ENCODE results near the gene ING2.
"Not testable (repeated sequence)": the region's sequence is repeated elsewhere in the genome, so short reads cannot be mapped to it uniquely, and the experiment has no call there.

The ING2 gene

GRCh38 chr4:183478926-183479325 is 25.9 kb upstream of the ING2 start:
- TF ChIP-seq CTCF (IDR thresholded peaks at IDR 0.05; ENCODE audit: extremely low read depth, insufficient read depth, missing control alignments), result no peak
- DNase-seq (ENCODE audit: low spot score), result no peak
- in situ Hi-C loops (cut with MboI; ENCODE audit: low pct_unique_long_range_greater_than_20kb, low sequenced_read_pairs, unreplicated experiment), result no loop called here

- DNase-seq (ENCODE audit: low spot score); in situ Hi-C loops (cut with MboI; ENCODE audit: low pct_unique_long_range_greater_than_20kb, low sequenced_read_pairs, unreplicated experiment): not testable (repeated sequence)
These were observed 22.3 kb upstream of the ING2 start for GRCh38 chr4:183482515-183483095.

- in situ Hi-C loops (cut with MboI; ENCODE audit: low pct_unique_long_range_greater_than_20kb, low sequenced_read_pairs, unreplicated experiment), result no loop called here
- no peak for TF ChIP-seq CTCF (IDR thresholded peaks at IDR 0.05; ENCODE audit: extremely low read depth, insufficient read depth, missing control alignments)
- no peak for DNase-seq (ENCODE audit: low spot score)
These were observed 20.9 kb upstream of the ING2 start for GRCh38 chr4:183483997-183484396.

GRCh38 chr4:183485411-183486160 is 19.3 kb upstream of the ING2 start:
- in situ Hi-C loops (cut with MboI; ENCODE audit: low pct_unique_long_range_greater_than_20kb, low sequenced_read_pairs, unreplicated experiment), result no loop called here
- no peak for TF ChIP-seq CTCF (IDR thresholded peaks at IDR 0.05; ENCODE audit: extremely low read depth, insufficient read depth, missing control alignments)

GRCh38 chr4:183492791-183493222 is 12.1 kb upstream of the ING2 start:
- no peak for TF ChIP-seq CTCF (IDR thresholded peaks at IDR 0.05; ENCODE audit: extremely low read depth, insufficient read depth, missing control alignments)
- in situ Hi-C loops (cut with MboI; ENCODE audit: low pct_unique_long_range_greater_than_20kb, low sequenced_read_pairs, unreplicated experiment), result no loop called here
- no peak for DNase-seq (ENCODE audit: low spot score)

More at GRCh38 chr4:183485411-183486160, 19.3 kb upstream of the ING2 start:
- no peak for DNase-seq (ENCODE audit: low spot score)

- no peak for TF ChIP-seq CTCF (IDR thresholded peaks at IDR 0.05; ENCODE audit: extremely low read depth, insufficient read depth, missing control alignments)
- in situ Hi-C loops (cut with MboI; ENCODE audit: low pct_unique_long_range_greater_than_20kb, low sequenced_read_pairs, unreplicated experiment), result no loop called here
These were observed 11.6 kb upstream of the ING2 start for GRCh38 chr4:183493246-183493645.

GRCh38 chr4:183495184-183495583 is 9.7 kb upstream of the ING2 start:
- in situ Hi-C loops (cut with MboI; ENCODE audit: low pct_unique_long_range_greater_than_20kb, low sequenced_read_pairs, unreplicated experiment), result no loop called here
- no peak for DNase-seq (ENCODE audit: low spot score)
- TF ChIP-seq CTCF (IDR thresholded peaks at IDR 0.05; ENCODE audit: extremely low read depth, insufficient read depth, missing control alignments), result no peak

More at GRCh38 chr4:183493246-183493645, 11.6 kb upstream of the ING2 start:
- DNase-seq (ENCODE audit: low spot score), result no peak
